Ishikawa (cell line): ENCODE measurements around the gene TRPV3.

Experiments
- CREB1 ChIP-seq: IDR thresholded peaks from 2 replicates; pipeline ENCODE4 v1.6.1; 2012; ENCODE audit warnings: low read depth
- EP300 ChIP-seq: IDR thresholded peaks from 2 replicates; pipeline ENCODE4 v1.6.1; 2012; ENCODE audit warnings: borderline replicate concordance
- FOXM1 ChIP-seq: IDR thresholded peaks from 2 replicates; pipeline ENCODE4 v1.6.1; 2012; ENCODE audit warnings: low read depth, borderline replicate concordance
- MAX ChIP-seq: IDR thresholded peaks from 2 replicates; pipeline ENCODE4 v1.6.1; 2012
- NFIC ChIP-seq: IDR thresholded peaks from 2 replicates; pipeline ENCODE4 v1.6.1; 2012
- RAD21 ChIP-seq: IDR thresholded peaks from 2 replicates; pipeline ENCODE4 v1.6.1; 2012; ENCODE audit warnings: low read depth
- REST ChIP-seq: IDR thresholded peaks from 2 replicates; pipeline ENCODE4 v1.6.1; 2012; ENCODE audit warnings: low read depth, mild to moderate bottlenecking
- TAF1 ChIP-seq: IDR thresholded peaks from 2 replicates; pipeline ENCODE4 v1.6.1; 2012; ENCODE audit warnings: low read depth, mild to moderate bottlenecking
- USF1 ChIP-seq: IDR thresholded peaks from 2 replicates; pipeline ENCODE4 v1.6.1; 2012
- YY1 ChIP-seq: IDR thresholded peaks from 2 replicates; pipeline ENCODE4 v1.6.1; 2012; ENCODE audit warnings: low read depth
- ZBTB7A ChIP-seq: IDR thresholded peaks from 2 replicates; pipeline ENCODE4 v1.6.1; 2012; ENCODE audit warnings: low read depth

GRCh38 chr17:3510090-3510489, 47.5 kb downstream of the TRPV3 start:
- TF ChIP-seq YY1 (no peak), FOXM1 (no peak), MAX (no peak), REST (no peak), USF1 (no peak), NFIC (no peak), ZBTB7A (no peak), CREB1 (no peak), TAF1 (no peak), EP300 (no peak), RAD21 (no peak)
